SJCRH30 (cell line): ENCODE data around the gene MINDY4. TPM values are rescaled to one million over a fixed set of nuclear protein-coding genes. Genes with fewer than 3 reads are reported as not detected.

Source experiments
- DNase-seq, 2 experiments: peaks; one replicate each; pipeline ENCODE4 v3.0.0-alpha.2; 2015 to 2020
- H3K27ac ChIP-seq: fragments of 250-450 bp; sonication (Bioruptor Pico); 2 replicates; pipeline ENCODE4 v1.5.1; 2020; ENCODE audit warnings: mild to moderate bottlenecking, moderate library complexity
- H3K27me3 ChIP-seq: fragments of 250-450 bp; sonication (Bioruptor Pico); 2 replicates; pipeline ENCODE4 v1.5.1; 2020; ENCODE audit warnings: mild to moderate bottlenecking, moderate library complexity
- H3K36me3 ChIP-seq: fragments of 250-450 bp; sonication (Bioruptor Pico); 2 replicates; pipeline ENCODE4 v1.5.1; 2020; ENCODE audit warnings: mild to moderate bottlenecking, moderate library complexity
- H3K4me1 ChIP-seq: fragments of 250-450 bp; sonication (Bioruptor Pico); 2 replicates; pipeline ENCODE4 v1.5.1; 2020; ENCODE audit warnings: mild to moderate bottlenecking, moderate library complexity
- H3K4me3 ChIP-seq: fragments of 250-450 bp; sonication (Bioruptor Pico); 2 replicates; pipeline ENCODE4 v1.5.1; 2020; ENCODE audit warnings: mild to moderate bottlenecking, moderate library complexity
- H3K9me3 ChIP-seq: fragments of 250-450 bp; sonication (Bioruptor Pico); replicated peaks from 2 replicates; pipeline ENCODE4 v1.5.1; 2020; ENCODE audit warnings: mild to moderate bottlenecking, moderate library complexity
- total RNA-seq: library from RNA; depleted of rRNA; stranded (reverse); fragments of >200 nt; shearing (Covaris generic); gene quantifications from 2 replicates; pipeline ENCODE4 v1.2.3, GENCODE V29; 2014

Gene MINDY4
- total RNA-seq, 1 experiment from 2014 or later: not detected

GRCh38 chr7:30864101-30864500, 92.9 kb downstream of the MINDY4 start:
- no peak overlapping the region for H3K27ac ChIP-seq
- H3K36me3 ChIP-seq: no peaks in the 10 kb centered on the region
- no peaks in the 10 kb centered on the region for H3K4me1 ChIP-seq
- DNase-seq: no peak
- no peaks in the 10 kb centered on the region for H3K9me3 ChIP-seq
- no peak overlapping the region for H3K4me3 ChIP-seq
- peaks cover 23% of the 10 kb centered on the region for H3K27me3 ChIP-seq

DNA sequence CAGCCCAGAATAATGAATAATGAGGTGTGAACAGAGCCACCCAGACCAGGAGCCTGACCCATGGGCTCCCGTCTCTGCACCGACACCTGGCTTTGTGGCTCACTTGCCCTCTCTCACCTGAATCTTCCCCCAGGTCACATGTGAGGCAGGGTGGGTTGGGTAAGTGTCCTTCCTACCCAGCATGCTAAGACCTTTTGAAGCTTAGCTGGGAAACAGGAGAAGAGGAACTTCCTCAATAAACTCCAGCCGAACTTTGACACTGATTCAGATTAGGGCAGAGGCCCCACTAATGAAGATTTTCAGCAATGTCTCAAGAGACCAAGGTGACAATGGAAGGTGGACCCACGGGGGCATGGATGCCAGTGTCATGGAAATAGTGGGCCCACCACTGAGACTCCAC, 93.9 kb downstream of the MINDY4 start:
- Histone ChIP-seq H3K4me3 (no peak overlapping the region), H3K27me3 (peaks cover 23% of the 10 kb centered on the region), H3K9me3 (no peaks in the 10 kb centered on the region), H3K36me3 (no peaks in the 10 kb centered on the region), H3K27ac (no peak overlapping the region), H3K4me1 (no peaks in the 10 kb centered on the region)
- no peak for DNase-seq

DNA sequence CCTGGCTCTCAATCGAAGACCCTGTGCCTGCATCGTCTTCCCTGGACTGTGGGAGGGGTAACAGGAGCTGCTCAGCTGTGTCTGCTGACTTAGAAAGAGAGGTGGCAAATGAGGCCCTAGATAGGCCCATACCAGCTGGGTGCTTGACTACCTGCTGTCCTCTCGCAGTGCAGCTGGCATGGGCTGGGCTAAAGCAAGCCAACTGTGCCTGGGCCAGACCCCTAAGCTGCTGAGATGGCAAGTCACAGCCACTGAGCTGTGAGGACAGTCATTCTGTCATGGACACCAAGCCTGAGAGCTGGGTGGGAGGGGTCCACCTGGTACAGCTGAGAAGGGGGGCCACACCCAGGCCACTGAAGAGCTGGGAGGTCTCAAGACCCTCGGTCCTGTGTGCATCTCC, 94.6 kb downstream of the MINDY4 start:
- Histone ChIP-seq H3K4me1 (peaks cover 4% of the 10 kb centered on the region; the same call in 1 of the 2 replicates), H3K36me3 (no peaks in the 10 kb centered on the region), H3K4me3 (no peak overlapping the region), H3K27me3 (peaks cover 19% of the 10 kb centered on the region), H3K27ac (no peak overlapping the region), H3K9me3 (no peaks in the 10 kb centered on the region)
- DNase-seq: no peak

- peaks cover 4% of the 10 kb centered on the region; the same call in 1 of the 2 replicates for H3K4me1 ChIP-seq
- no peaks in the 10 kb centered on the region for H3K36me3 ChIP-seq
- no peak for DNase-seq
- H3K27me3 ChIP-seq: peaks cover 15% of the 10 kb centered on the region; the same call in 1 of the 2 replicates
- no peak overlapping the region for H3K27ac ChIP-seq
- no peaks in the 10 kb centered on the region for H3K9me3 ChIP-seq
- H3K4me3 ChIP-seq: no peak overlapping the region
Observed at GRCh38 chr7:30866939-30867338, 95.7 kb downstream of the MINDY4 start.

GRCh38 chr7:30867483-30867882, 96.3 kb downstream of the MINDY4 start:
- Histone ChIP-seq H3K27me3 (peaks cover 10% of the 10 kb centered on the region; the same call in 1 of the 2 replicates), H3K36me3 (no peaks in the 10 kb centered on the region), H3K4me1 (peaks cover 4% of the 10 kb centered on the region; the same call in 1 of the 2 replicates), H3K9me3 (no peaks in the 10 kb centered on the region), H3K27ac (no peak overlapping the region), H3K4me3 (no peak overlapping the region)
- DNase-seq: no peak

DNA sequence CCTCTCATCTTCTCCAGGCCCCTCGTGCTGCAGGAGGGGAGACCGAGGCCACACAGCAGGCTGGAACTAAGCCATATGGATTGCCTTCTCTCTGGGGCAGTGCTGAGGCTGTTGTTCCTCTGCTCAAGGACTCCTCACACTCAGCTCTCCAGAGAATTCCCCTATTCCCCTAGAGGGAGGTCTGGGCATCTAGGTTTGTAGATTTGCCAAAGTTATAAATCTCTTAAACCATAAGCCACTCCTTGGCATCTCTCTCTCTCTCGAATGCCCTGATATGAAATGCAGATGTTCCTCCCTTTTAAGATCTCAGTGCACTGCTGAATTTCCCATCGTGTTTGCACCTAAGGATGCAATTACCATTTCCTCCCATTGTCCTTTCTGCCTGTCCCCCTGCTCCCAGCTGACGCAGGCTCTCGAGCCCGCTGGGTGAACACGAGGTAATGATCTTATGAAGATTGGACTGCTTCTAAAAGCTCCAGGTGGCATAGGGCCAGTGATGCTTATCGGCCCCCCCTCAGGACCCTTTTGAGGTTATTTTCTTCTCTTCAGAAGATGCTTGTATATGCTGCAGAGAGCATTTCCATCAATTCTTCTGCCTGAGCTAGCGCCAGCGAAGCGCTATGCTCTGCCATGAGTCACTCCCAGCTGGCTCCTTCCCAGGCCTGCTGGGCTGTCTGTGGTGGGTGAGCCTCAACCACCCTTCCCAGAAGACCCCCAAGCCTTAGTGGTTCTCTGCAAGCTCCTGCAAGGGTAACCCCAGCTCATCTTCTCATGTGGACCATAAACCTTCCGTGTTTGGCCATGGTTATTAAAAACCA, 98.8 kb downstream of the MINDY4 start:
- H3K9me3 ChIP-seq: no peaks in the 10 kb centered on the region
- H3K27ac ChIP-seq: no peak overlapping the region
- H3K36me3 ChIP-seq: no peaks in the 10 kb centered on the region
- 0 out of 2 replicates have a peak, but pooled peaks cover 9% of the 10 kb centered on the region for H3K27me3 ChIP-seq
- H3K4me1 ChIP-seq: peaks cover 4% of the 10 kb centered on the region; the same call in 1 of the 2 replicates
- peak in 1 of 2 experiments; percentile 24 for DNase-seq
- H3K4me3 ChIP-seq: no peak overlapping the region

- Histone ChIP-seq H3K9me3 (no peaks in the 10 kb centered on the region), H3K27ac (no peak overlapping the region), H3K27me3 (0 out of 2 replicates have a peak, but pooled peaks cover 11% of the 10 kb centered on the region), H3K36me3 (no peaks in the 10 kb centered on the region), H3K4me1 (peaks cover 4% of the 10 kb centered on the region; the same call in 1 of the 2 replicates), H3K4me3 (no peak overlapping the region)
- DNase-seq: no peak
Observed at GRCh38 chr7:30870821-30871518, 99.8 kb downstream of the MINDY4 start.

- H3K9me3 ChIP-seq: no peaks in the 10 kb centered on the region
- no peak overlapping the region for H3K27ac ChIP-seq
- H3K27me3 ChIP-seq: 0 out of 2 replicates have a peak, but pooled peaks cover 11% of the 10 kb centered on the region
- H3K4me3 ChIP-seq: no peak overlapping the region
- peaks cover 4% of the 10 kb centered on the region; the same call in 1 of the 2 replicates for H3K4me1 ChIP-seq
- DNase-seq: no peak
- no peaks in the 10 kb centered on the region for H3K36me3 ChIP-seq
Observed at GRCh38 chr7:30871655-30872054, 100.4 kb downstream of the MINDY4 start.

DNA sequence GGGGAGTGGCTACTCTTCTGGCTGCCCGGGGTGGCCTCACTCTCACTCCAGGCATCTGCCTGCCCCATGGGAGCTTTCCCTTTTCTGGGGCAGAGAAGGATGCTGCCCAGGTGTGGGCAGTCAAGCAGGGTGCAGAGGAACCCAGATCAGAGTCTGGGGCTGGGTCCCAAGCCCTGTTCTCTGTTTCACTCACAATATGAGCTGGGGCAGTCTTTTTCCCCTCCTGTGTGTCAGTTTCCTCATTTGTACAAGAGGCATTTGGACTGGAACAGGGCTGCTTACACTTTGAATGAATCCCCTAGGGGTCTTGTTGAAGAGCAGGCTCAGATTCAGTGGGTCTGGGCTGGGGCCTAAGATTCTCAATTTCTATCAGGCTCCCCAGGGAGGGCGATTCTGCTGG, 102.0 kb downstream of the MINDY4 start:
- H3K27me3 ChIP-seq: 0 out of 2 replicates have a peak, but pooled peaks cover 8% of the 10 kb centered on the region
- no peak overlapping the region for H3K27ac ChIP-seq
- no peaks in the 10 kb centered on the region for H3K9me3 ChIP-seq
- no peaks in the 10 kb centered on the region for H3K36me3 ChIP-seq
- no peak overlapping the region for H3K4me3 ChIP-seq
- H3K4me1 ChIP-seq: peaks cover 4% of the 10 kb centered on the region; the same call in 1 of the 2 replicates
- DNase-seq: no peak

DNA sequence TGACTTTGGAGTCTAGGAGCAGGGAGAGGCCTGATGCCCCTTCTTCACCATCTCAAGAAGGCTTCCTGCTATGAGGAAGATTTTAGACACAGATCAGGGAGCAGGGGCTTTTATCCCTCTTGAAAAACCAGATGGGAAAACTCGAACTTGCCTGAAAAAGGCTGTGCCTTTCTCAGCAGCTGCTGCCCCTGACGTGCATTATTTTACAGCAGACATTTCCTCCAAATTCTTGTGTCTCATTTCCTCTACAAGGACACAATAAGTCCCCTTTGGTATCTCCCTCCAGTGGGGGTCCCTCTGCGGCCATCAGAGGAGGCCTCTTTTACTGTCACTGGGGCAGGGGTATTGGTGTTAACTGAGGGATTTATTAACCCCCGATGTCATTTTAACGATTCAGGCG, 102.4 kb downstream of the MINDY4 start:
- no peak overlapping the region for H3K4me3 ChIP-seq
- no peak overlapping the region for H3K27ac ChIP-seq

DNA sequence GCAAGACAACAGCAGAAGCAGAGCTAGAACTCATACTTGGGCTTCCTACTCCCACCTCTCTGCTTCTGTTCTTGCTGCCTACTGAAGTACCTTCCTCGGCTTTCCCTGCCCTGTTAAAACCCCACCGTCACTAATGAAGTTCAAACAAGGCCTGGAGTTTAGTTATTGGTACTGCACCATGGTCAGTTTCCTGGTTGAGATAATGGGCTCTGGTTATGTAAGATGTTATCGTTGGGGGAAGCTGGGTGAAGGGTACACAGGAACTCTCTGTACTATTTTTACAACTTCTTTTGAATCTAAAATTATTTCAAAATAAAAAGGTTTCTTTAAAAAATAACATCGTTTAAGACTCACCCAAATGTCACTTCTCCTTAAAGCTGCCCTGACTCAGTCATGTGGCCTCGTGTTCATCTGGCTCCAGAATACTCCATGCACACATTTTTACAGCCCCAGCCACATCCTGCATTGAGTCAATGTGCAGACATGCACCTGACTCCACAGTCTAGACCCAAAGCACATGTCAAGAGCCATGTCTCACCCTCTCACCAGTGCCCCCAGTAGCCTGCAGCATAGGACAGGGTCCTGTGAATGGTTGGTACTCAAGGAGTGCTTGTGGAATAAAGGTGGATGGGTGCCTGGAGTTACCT, 103.6 kb downstream of the MINDY4 start:
- no peaks in the 10 kb centered on the region for H3K36me3 ChIP-seq
- H3K27me3 ChIP-seq: peaks cover 8% of the 10 kb centered on the region; the same call in 1 of the 2 replicates
- peaks cover 4% of the 10 kb centered on the region; the same call in 1 of the 2 replicates for H3K4me1 ChIP-seq
- H3K27ac ChIP-seq: no peak overlapping the region
- DNase-seq: no peak
- H3K4me3 ChIP-seq: no peak overlapping the region
- no peaks in the 10 kb centered on the region for H3K9me3 ChIP-seq

More for the DNA sequence above, 102.4 kb downstream of the MINDY4 start:
- Histone ChIP-seq H3K9me3 (no peaks in the 10 kb centered on the region), H3K36me3 (no peaks in the 10 kb centered on the region), H3K4me1 (peaks cover 4% of the 10 kb centered on the region; the same call in 1 of the 2 replicates), H3K27me3 (0 out of 2 replicates have a peak, but pooled peaks cover 8% of the 10 kb centered on the region)
- DNase-seq: no peak

DNA sequence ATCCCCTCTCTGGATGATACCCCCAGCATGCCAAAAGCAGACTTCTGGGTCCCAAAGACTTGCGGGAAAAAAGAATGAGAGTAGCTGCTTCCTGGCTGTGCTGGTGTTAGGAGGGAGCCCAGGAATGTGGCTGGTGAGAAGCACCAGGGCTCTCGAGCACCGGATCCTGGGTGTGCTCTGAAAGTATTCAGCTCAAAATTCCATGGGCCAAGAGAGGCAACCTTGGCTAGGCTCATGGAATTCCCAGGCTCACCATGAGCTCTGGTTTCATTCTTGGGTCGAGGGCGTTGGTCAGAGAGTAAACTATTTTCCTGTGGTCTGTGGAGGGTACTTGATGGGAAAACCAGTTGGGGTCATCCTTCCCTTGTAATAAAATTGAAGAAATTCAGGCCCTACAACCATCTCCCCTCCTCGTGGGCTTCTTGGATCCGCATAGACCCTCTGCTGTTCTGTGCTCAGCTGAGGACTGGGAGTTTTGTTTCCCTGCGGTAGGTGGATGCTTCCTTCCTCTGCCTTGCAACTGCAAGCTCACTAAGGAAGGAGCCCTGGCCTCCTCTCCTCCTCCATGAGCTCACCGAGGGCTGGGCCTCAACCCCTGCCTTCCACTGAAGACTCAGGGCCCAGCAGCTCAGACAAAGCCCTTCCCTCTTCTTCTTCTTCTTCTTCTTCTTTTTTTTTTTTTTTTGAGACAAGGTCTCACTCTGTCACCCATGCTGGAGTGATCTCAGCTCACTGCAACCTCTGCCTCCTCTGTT, 106.0 kb downstream of the MINDY4 start:
- no peak for DNase-seq

GRCh38 chr7:30877993-30878392, 106.8 kb downstream of the MINDY4 start:
- H3K9me3 ChIP-seq: no peaks in the 10 kb centered on the region
- H3K4me1 ChIP-seq: no peaks in the 10 kb centered on the region
- H3K27ac ChIP-seq: no peak overlapping the region
- no peaks in the 10 kb centered on the region for H3K36me3 ChIP-seq
- DNase-seq: no peak
- peaks cover 26% of the 10 kb centered on the region for H3K27me3 ChIP-seq
- no peak overlapping the region for H3K4me3 ChIP-seq

More for the DNA sequence above, 106.0 kb downstream of the MINDY4 start:
- Histone ChIP-seq H3K9me3 (no peaks in the 10 kb centered on the region), H3K27me3 (peaks cover 22% of the 10 kb centered on the region), H3K36me3 (no peaks in the 10 kb centered on the region), H3K4me3 (no peak overlapping the region), H3K27ac (no peak overlapping the region), H3K4me1 (no peaks in the 10 kb centered on the region)
